Activated T-helper 2 cell treated with anti-CD3 and anti-CD28 coated beads, Interferon-gamma antibody, Interleukin-2, Interleukin-4, amounts not matched to agents 10 μg/mL and 5 μg/mL and 100 μg/mL, durations not matched to agents 14 hours and 24 hours and 36 hours (primary cell): ENCODE results near the gene PTPN9. TPM values are rescaled to one million over a fixed set of nuclear protein-coding genes. Genes with fewer than 3 reads are reported as not detected.
A peak's percentile ranks its signal among the peaks of the same experiment; 100 is the strongest.
"Not testable (repeated sequence)": the region's sequence is repeated elsewhere in the genome, so short reads cannot be mapped to it uniquely, and the experiment has no call there.

ENCODE experiments used
- DNase-seq: peaks from one replicate; pipeline ENCODE4 v3.0.0; 2021; ENCODE audit warnings: low spot score
- H3K27ac Mint-ChIP-seq: one replicate; pipeline ENCODE4 v1.8.0; 2021; ENCODE audit warnings: mixed read lengths
- H3K27me3 Mint-ChIP-seq: one replicate; pipeline ENCODE4 v1.8.0; 2021; ENCODE audit warnings: low read depth, mixed read lengths
- H3K36me3 Mint-ChIP-seq: one replicate; pipeline ENCODE4 v1.8.0; 2021; ENCODE audit warnings: low read depth, mixed read lengths
- H3K4me1 Mint-ChIP-seq: one replicate; pipeline ENCODE4 v1.8.0; 2021; ENCODE audit warnings: low read depth, mixed read lengths
- H3K4me3 Mint-ChIP-seq: one replicate; pipeline ENCODE4 v1.8.0; 2021; ENCODE audit warnings: low read depth, mild to moderate bottlenecking, moderate library complexity, mixed read lengths
- H3K9me3 Mint-ChIP-seq: one replicate; pipeline ENCODE4 v1.8.0; 2021; ENCODE audit warnings: mixed read lengths
- intact Hi-C: fragments of 100-400 bp; cut with micrococcal nuclease; formaldehyde crosslinking; loops from one replicate; pipeline ENCODE4 v1.15.1; 2023
- total RNA-seq: library from RNA; stranded (reverse); gene quantifications from 2 replicates; pipeline ENCODE4 v1.2.3, GENCODE V29; 2022

Gene PTPN9
- total RNA-seq, 1 donor from 2014 or later = 32.3 TPM

GRCh38 chr15:75453703-75454470 lies 125.2 kb downstream of the PTPN9 start:
- H3K9me3 Mint-ChIP-seq = no peaks in the 10 kb centered on the region
- peak overlapping the region; percentile 97 for H3K4me3 Mint-ChIP-seq
- peaks cover 26% of the 10 kb centered on the region for H3K4me1 Mint-ChIP-seq
- DNase-seq = peak; percentile 97
- intact Hi-C loops = loop anchor here (1.0 to 10.0 kb wide), 9 partner anchors 37 to 989 kb away; partner anchors contain the start of genes ARID3B, MAN2C1, PPCDC and PTPN9
- H3K36me3 Mint-ChIP-seq = no peaks in the 10 kb centered on the region
- H3K27me3 Mint-ChIP-seq = no peaks in the 10 kb centered on the region
- peak overlapping the region; percentile 100 for H3K27ac Mint-ChIP-seq

- Mint-ChIP-seq H3K36me3 (no peaks in the 10 kb centered on the region), H3K9me3 (no peaks in the 10 kb centered on the region), H3K4me3 (peak overlapping the region; percentile 97), H3K4me1 (peaks cover 27% of the 10 kb centered on the region), H3K27ac (peak overlapping the region; percentile 100), H3K27me3 (no peaks in the 10 kb centered on the region)
- peak; percentile 31 for DNase-seq
- intact Hi-C loops = loop anchor here (1.0 to 10.0 kb wide), 9 partner anchors 36 to 988 kb away; partner anchors contain the start of genes ARID3B, PPCDC, PTPN9 and SNUPN
These were observed 126.0 kb downstream of the PTPN9 start for GRCh38 chr15:75452865-75453702.

- H3K9me3 Mint-ChIP-seq = no peaks in the 10 kb centered on the region
- peaks cover 30% of the 10 kb centered on the region for H3K4me1 Mint-ChIP-seq
- H3K27ac Mint-ChIP-seq = peak overlapping the region; percentile 100
- DNase-seq = peak; percentile 80
- intact Hi-C loops = loop anchor here (1.0 to 10.0 kb wide), 9 partner anchors 35 to 988 kb away; partner anchors contain the start of genes ARID3B, PPCDC, PTPN9 and SNUPN
- H3K36me3 Mint-ChIP-seq = peaks cover 6% of the 10 kb centered on the region
- no peaks in the 10 kb centered on the region for H3K27me3 Mint-ChIP-seq
- peak overlapping the region; percentile 97 for H3K4me3 Mint-ChIP-seq
These were observed 126.7 kb downstream of the PTPN9 start for GRCh38 chr15:75452364-75452864.

GRCh38 chr15:75451674-75452363 lies 127.3 kb downstream of the PTPN9 start, which contains the start of gene SIN3A:
TSS of gene SIN3A (minus strand) at chr15:75451690. CDS start at chr15:75430375, 21,315 bp downstream.
- Mint-ChIP-seq H3K4me1 (peaks cover 36% of the 10 kb centered on the region), H3K9me3 (no peaks in the 10 kb centered on the region), H3K36me3 (peaks cover 11% of the 10 kb centered on the region), H3K27ac (peak within 1 kb of the TSS; percentile 100), H3K4me3 (peak within 1 kb of the TSS; percentile 97), H3K27me3 (no peaks in the 10 kb centered on the region)
- intact Hi-C loops = loop anchor here (1.0 to 10.0 kb wide), 10 partner anchors 35 to 987 kb away; partner anchors contain the start of genes ARID3B, IMP3, PPCDC and PTPN9
- DNase-seq = peak; percentile 98

DNA sequence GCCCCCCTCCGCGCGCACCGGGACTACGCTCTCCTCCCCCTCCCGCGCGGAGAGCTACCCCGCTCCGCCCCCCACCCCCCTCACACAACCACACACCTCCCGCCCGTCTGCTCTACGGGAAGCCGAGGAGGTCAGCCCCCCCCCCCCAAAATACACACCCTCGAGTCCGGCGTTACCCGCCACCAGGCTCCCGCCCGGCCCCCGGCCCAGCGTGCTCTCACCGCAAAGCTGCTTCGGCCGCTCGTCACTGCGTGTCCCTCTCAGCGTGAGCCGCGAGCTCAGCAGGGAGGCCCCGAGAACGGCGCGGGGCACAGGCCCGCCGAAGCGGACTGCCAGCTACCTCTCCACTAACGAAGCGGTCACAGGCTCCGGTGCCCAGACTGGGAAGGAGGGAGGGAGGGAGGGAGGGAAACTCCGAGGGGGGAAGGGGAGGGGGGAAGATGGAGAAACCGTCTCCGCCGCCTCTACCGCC lies 127.9 kb downstream of the PTPN9 start:
- Mint-ChIP-seq H3K9me3 (no peaks in the 10 kb centered on the region), H3K4me3 (peak overlapping the region; percentile 97), H3K27ac (peak overlapping the region; percentile 100), H3K4me1 (peaks cover 37% of the 10 kb centered on the region), H3K36me3 (peaks cover 11% of the 10 kb centered on the region), H3K27me3 (no peaks in the 10 kb centered on the region)
- DNase-seq = no peak
- intact Hi-C loops = loop anchor here (1.0 to 10.0 kb wide), 9 partner anchors 34 to 986 kb away; partner anchors contain the start of genes ARID3B, IMP3, PPCDC and PTPN9

DNA sequence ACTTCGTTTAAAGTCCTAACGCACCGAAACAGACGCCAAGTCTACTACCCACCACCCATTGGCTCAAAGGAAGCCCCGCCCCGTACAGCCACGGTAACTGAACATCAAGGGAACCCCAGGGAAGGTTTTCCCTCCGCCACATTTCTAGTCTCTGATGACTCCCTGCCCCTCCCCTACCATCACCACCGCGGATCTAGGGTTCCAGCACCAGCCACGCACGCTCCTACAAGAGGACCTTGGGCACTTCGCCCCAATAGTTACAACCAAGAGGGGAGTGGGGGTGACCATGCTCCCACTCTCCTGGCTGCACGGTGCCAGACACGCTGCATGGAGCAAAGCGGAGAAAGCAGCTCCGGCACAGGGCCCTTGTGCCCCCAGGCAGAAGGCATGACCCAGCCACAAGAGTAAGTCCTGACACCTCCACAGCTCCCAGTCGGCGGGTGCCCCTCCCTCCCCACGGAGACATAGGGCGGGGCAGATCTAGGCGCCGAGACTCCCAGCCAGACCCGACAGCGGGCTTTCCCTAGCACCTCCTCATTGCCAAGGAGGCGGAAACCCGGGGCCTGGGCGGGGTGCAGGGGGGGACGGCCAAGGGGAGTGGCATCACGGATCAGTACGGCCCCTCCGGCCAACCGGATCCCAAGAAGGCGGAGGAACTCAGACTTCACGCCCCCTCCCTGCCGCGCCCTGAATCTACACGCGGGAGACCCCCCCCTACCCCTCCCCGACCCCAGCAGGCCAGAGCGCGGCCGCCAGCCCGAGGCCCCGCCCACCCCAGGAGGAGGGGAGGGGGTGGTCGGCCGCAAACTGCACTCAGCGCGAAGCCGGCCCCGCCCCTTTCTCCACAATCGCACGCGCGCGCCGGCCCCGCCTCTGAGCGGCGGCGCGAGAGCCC lies 128.6 kb downstream of the PTPN9 start:
- Mint-ChIP-seq H3K27me3 (no peaks in the 10 kb centered on the region), H3K4me1 (peaks cover 41% of the 10 kb centered on the region), H3K9me3 (no peaks in the 10 kb centered on the region), H3K36me3 (peaks cover 14% of the 10 kb centered on the region), H3K4me3 (peak overlapping the region; percentile 91), H3K27ac (peak overlapping the region; percentile 91)
- DNase-seq = peak; percentile 93
- intact Hi-C loops = loop anchor here (1.0 to 10.0 kb wide), 9 partner anchors 33 to 986 kb away; partner anchors contain the start of genes ARID3B, IMP3, PPCDC and PTPN9

GRCh38 chr15:75449585-75450306 lies 129.4 kb downstream of the PTPN9 start:
- no peaks in the 10 kb centered on the region for H3K27me3 Mint-ChIP-seq
- no peak for DNase-seq
- intact Hi-C loops = loop anchor here (5.0 to 10.0 kb wide), 8 partner anchors 32 to 985 kb away; partner anchors contain the start of genes ARID3B, PPCDC, PTPN9 and UBE2Q2
- H3K36me3 Mint-ChIP-seq = peaks cover 14% of the 10 kb centered on the region
- H3K9me3 Mint-ChIP-seq = no peaks in the 10 kb centered on the region
- peaks cover 41% of the 10 kb centered on the region for H3K4me1 Mint-ChIP-seq
- peak overlapping the region; percentile 91 for H3K4me3 Mint-ChIP-seq
- H3K27ac Mint-ChIP-seq = peak overlapping the region; percentile 87

DNA sequence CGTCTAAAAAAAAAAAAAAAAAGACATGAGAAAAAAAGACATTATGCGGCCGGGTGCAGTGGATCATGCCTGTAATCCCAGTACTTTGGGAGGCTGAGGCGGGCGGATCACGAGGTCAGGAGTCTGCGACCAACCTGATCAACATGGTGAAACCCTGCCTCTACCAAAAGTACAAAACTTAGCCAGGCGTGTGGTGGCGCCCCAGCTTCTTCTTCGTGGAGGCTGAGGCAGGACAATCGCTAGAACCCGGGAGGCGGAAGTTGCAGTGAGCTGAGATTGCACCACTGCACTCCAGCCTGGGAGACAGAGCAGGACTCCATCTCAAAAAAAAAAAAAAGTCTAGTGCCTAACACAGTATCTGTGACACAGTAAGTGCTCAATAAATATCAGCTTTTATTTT lies 130.9 kb downstream of the PTPN9 start:
- DNase-seq, H3K27ac Mint-ChIP-seq, intact Hi-C loops, H3K4me3 Mint-ChIP-seq, H3K9me3 Mint-ChIP-seq, H3K27me3 Mint-ChIP-seq: not testable (repeated sequence)
- H3K4me1 Mint-ChIP-seq = peaks cover 43% of the 10 kb centered on the region
- H3K36me3 Mint-ChIP-seq = peaks cover 24% of the 10 kb centered on the region

- Mint-ChIP-seq H3K27ac (peak overlapping the region; percentile 36), H3K36me3 (peaks cover 32% of the 10 kb centered on the region), H3K9me3 (no peaks in the 10 kb centered on the region), H3K27me3 (no peaks in the 10 kb centered on the region), H3K4me3 (peak overlapping the region; percentile 34), H3K4me1 (peaks cover 38% of the 10 kb centered on the region)
- DNase-seq = peak; percentile 11
- intact Hi-C loops = no loop called here
These were observed 133.0 kb downstream of the PTPN9 start for GRCh38 chr15:75446151-75446550.

GRCh38 chr15:75445324-75445723 lies 133.8 kb downstream of the PTPN9 start:
- H3K27ac Mint-ChIP-seq, intact Hi-C loops, H3K27me3 Mint-ChIP-seq, H3K9me3 Mint-ChIP-seq, DNase-seq, H3K4me3 Mint-ChIP-seq: not testable (repeated sequence)
- H3K36me3 Mint-ChIP-seq = peaks cover 34% of the 10 kb centered on the region
- peaks cover 35% of the 10 kb centered on the region for H3K4me1 Mint-ChIP-seq
